Measurements from ENCODE around the gene HNRNPF.

HNRNPF gene

GRCh38 chr10:43396928-43397624 lies 11.9 kb downstream of the HNRNPF start (continued):
- TF ChIP-seq, protein P1, sequence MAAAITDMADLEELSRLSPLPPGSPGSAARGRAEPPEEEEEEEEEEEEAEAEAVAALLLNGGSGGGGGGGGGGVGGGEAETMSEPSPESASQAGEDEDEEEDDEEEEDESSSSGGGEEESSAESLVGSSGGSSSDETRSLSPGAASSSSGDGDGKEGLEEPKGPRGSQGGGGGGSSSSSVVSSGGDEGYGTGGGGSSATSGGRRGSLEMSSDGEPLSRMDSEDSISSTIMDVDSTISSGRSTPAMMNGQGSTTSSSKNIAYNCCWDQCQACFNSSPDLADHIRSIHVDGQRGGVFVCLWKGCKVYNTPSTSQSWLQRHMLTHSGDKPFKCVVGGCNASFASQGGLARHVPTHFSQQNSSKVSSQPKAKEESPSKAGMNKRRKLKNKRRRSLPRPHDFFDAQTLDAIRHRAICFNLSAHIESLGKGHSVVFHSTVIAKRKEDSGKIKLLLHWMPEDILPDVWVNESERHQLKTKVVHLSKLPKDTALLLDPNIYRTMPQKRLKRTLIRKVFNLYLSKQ (tag by site-specific recombination; IDR thresholded peaks at IDR 0.05; ENCODE audit: borderline replicate concordance) = no peak
- TF ChIP-seq ZNF610 (tag by site-specific recombination; IDR thresholded peaks at IDR 0.05; ENCODE audit: borderline replicate concordance) (peak; percentile 46; the same call in 1 of the 2 replicates), ZNF169 (tag by site-specific recombination; IDR thresholded peaks at IDR 0.05) (no peak), HOXC10 (CRISPR knock-in tag; IDR thresholded peaks at IDR 0.05) (peak; percentile 84; the same call in 1 of the 2 replicates), ZNF433 (tag by site-specific recombination; IDR thresholded peaks at IDR 0.05; ENCODE audit: low read depth) (no peak), PRDM1 (tag by site-specific recombination; IDR thresholded peaks at IDR 0.05) (peak; percentile 98), ZNF623 (tag by site-specific recombination; IDR thresholded peaks at IDR 0.05) (no peak), ZNF561 (tag by site-specific recombination; IDR thresholded peaks at IDR 0.05; ENCODE audit: borderline replicate concordance) (peak; percentile 91), ZFP37 (tag by site-specific recombination; IDR thresholded peaks at IDR 0.05) (peak; percentile 72; the same call in 1 of the 2 replicates), TCF7L2 (IDR thresholded peaks at IDR 0.05; ENCODE audit: borderline replicate concordance, low read depth, low read length) (no peak), ZNF341 (tag by site-specific recombination; IDR thresholded peaks at IDR 0.05; ENCODE audit: low read depth) (peak; percentile 70), ZNF560 (tag by site-specific recombination; IDR thresholded peaks at IDR 0.05; ENCODE audit: borderline replicate concordance) (no peak), ZNF37A (tag by site-specific recombination; IDR thresholded peaks at IDR 0.05) (no peak), ZNF391 (tag by site-specific recombination; IDR thresholded peaks at IDR 0.05; ENCODE audit: borderline replicate concordance, low read depth) (peak; percentile 39; the same call in 1 of the 2 replicates), ZNF768 (tag by site-specific recombination; IDR thresholded peaks at IDR 0.05) (no peak), TSHZ1 (tag by site-specific recombination; IDR thresholded peaks at IDR 0.05; ENCODE audit: borderline replicate concordance) (no peak), ZBTB8A (tag by site-specific recombination; IDR thresholded peaks at IDR 0.05) (peak; percentile 95), KLF1 (tag by site-specific recombination; IDR thresholded peaks at IDR 0.05) (peak; percentile 58; the same call in 1 of the 2 replicates), ZNF518A (tag by site-specific recombination; conservative IDR thresholded peaks at IDR 0.05; ENCODE audit: low read depth) (no peak), ZNF549 (tag by site-specific recombination; IDR thresholded peaks at IDR 0.05) (no peak), ZNF76 (tag by site-specific recombination; IDR thresholded peaks at IDR 0.05; ENCODE audit: borderline replicate concordance, low read depth) (peak; percentile 72; the same call in 1 of the 2 replicates), FEZF1 (tag by site-specific recombination; IDR thresholded peaks at IDR 0.05) (no peak)
- TF ChIP-seq, protein P2, sequence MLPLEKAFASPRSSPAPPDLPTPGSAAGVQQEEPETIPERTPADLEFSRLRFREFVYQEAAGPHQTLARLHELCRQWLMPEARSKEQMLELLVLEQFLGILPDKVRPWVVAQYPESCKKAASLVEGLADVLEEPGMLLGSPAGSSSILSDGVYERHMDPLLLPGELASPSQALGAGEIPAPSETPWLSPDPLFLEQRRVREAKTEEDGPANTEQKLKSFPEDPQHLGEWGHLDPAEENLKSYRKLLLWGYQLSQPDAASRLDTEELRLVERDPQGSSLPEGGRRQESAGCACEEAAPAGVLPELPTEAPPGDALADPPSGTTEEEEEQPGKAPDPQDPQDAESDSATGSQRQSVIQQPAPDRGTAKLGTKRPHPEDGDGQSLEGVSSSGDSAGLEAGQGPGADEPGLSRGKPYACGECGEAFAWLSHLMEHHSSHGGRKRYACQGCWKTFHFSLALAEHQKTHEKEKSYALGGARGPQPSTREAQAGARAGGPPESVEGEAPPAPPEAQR (tag by site-specific recombination; IDR thresholded peaks at IDR 0.05) = no peak
- TF ChIP-seq, protein P3, sequence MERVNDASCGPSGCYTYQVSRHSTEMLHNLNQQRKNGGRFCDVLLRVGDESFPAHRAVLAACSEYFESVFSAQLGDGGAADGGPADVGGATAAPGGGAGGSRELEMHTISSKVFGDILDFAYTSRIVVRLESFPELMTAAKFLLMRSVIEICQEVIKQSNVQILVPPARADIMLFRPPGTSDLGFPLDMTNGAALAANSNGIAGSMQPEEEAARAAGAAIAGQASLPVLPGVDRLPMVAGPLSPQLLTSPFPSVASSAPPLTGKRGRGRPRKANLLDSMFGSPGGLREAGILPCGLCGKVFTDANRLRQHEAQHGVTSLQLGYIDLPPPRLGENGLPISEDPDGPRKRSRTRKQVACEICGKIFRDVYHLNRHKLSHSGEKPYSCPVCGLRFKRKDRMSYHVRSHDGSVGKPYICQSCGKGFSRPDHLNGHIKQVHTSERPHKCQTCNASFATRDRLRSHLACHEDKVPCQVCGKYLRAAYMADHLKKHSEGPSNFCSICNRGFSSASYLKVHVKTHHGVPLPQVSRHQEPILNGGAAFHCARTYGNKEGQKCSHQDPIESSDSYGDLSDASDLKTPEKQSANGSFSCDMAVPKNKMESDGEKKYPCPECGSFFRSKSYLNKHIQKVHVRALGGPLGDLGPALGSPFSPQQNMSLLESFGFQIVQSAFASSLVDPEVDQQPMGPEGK (tag by site-specific recombination; IDR thresholded peaks at IDR 0.05) = peak; percentile 91
- TF ChIP-seq, protein P4, sequence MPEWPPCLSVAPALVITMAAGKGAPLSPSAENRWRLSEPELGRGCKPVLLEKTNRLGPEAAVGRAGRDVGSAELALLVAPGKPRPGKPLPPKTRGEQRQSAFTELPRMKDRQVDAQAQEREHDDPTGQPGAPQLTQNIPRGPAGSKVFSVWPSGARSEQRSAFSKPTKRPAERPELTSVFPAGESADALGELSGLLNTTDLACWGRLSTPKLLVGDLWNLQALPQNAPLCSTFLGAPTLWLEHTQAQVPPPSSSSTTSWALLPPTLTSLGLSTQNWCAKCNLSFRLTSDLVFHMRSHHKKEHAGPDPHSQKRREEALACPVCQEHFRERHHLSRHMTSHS (tag by site-specific recombination; IDR thresholded peaks at IDR 0.05) = no peak

Measured in HEK293 (cell line).